K562 (cell line): ENCODE results near the gene FRYL. TPM values are rescaled to one million over a fixed set of nuclear protein-coding genes. Genes with fewer than 3 reads are reported as not detected.

Source experiments
- ATAC-seq: fragments of 200-7000 bp; cut with Tn5 transposase; 3 replicates; pipeline ENCODE4 v1.9.1; 2020; ENCODE audit warnings: moderate library complexity
- BruUV-seq: library from RNA; stranded (reverse); fragments of 400-500 nt; replicated peaks from 2 replicates; lab custom pipeline; 2021; lab: Mats Ljungman, UMichigan
- CTCF ChIA-PET: fragments of 300-600 bp; formaldehyde crosslinking; extraction: SDS; loops from one replicate; lab custom pipeline; 2021; ENCODE audit warnings: low intra/inter-chr PET ratio; lab: Yijun Ruan, JAX
- POLR2A ChIA-PET: fragments of 300-600, 350-650 bp; sonication (Branson Sonifier 250); formaldehyde crosslinking; extraction: SDS; loops from one replicate; lab custom pipeline; 2021; ENCODE audit warnings: antibody characterized with exemption, inconsistent platforms; lab: Yijun Ruan, JAX
- DNase-seq, 4 experiments: peaks; one replicate each; pipeline versions ENCODE4 v3.0.0 to v3.0.0-alpha.2; 2011 to 2018; ENCODE audit warnings: low spot score in 3 of 4, mixed read lengths in 3 of 4; ENCODE audit errors: extremely low read depth in 1 of 4
- FAIRE-seq: peaks from 2 replicates; lab custom pipeline; 2011; peaks lifted over from hg19 to GRCh38; lab: Jason Lieb, UNC
- H2AFZ ChIP-seq: 2 replicates; pipeline ENCODE4 v1.6.0; 2011; ENCODE audit warnings: low read depth, low read length, control low read depth, inconsistent platforms
- H3K27ac ChIP-seq: fragments of 200-600 bp; 3 replicates; pipeline ENCODE4 v1.8.0; 2011; ENCODE audit warnings: low read depth, mild to moderate bottlenecking, control low read depth, inconsistent platforms, low read length, moderate library complexity, mixed read lengths; ENCODE audit errors: extremely low read depth
- H3K27me3 ChIP-seq, 2 experiments: fragments of 300-600 bp in 1 of 2; 2 replicates in 1 of 2; 3 replicates in 1 of 2; pipeline versions ENCODE4 v1.6.0 to v1.8.0; 2011; ENCODE audit warnings: inconsistent platforms in 2 of 2, low read length in 2 of 2, mild to moderate bottlenecking in 1 of 2, mixed read lengths in 1 of 2, moderate library complexity in 1 of 2; ENCODE audit not compliant: control insufficient read depth in 2 of 2, insufficient read depth in 2 of 2
- H3K36me3 ChIP-seq: fragments of 300-600 bp; 3 replicates; pipeline ENCODE4 v1.8.0; 2011; ENCODE audit warnings: mild to moderate bottlenecking, low read length, inconsistent platforms; ENCODE audit not compliant: control insufficient read depth, insufficient read depth
- H3K4me1 ChIP-seq, 2 experiments: fragments of 200-600 bp in 1 of 2; replicated peaks in 1 of 2; 2 replicates in 1 of 2; 3 replicates in 1 of 2; pipeline versions ENCODE4 v1.5.1 to v1.8.0; 2011; ENCODE audit warnings: inconsistent platforms in 2 of 2, low read length in 2 of 2, mild to moderate bottlenecking in 1 of 2, mixed read lengths in 1 of 2, moderate library complexity in 1 of 2; ENCODE audit not compliant: control insufficient read depth in 2 of 2, insufficient read depth in 2 of 2
- H3K4me2 ChIP-seq: 2 replicates; pipeline ENCODE4 v1.6.1; 2011; ENCODE audit warnings: low read length, control low read depth, inconsistent platforms, mixed read lengths; ENCODE audit not compliant: insufficient read depth
- H3K4me3 ChIP-seq: fragments of 200-600 bp; sonication (generic), shearing (Covaris generic); 2 replicates; pipeline ENCODE4 v1.5.1; 2016; ENCODE audit warnings: control low read depth, inconsistent platforms
- H3K79me2 ChIP-seq: fragments of 200-600 bp; 3 replicates; pipeline ENCODE4 v1.8.0; 2011; ENCODE audit warnings: low read length, inconsistent platforms; ENCODE audit not compliant: control insufficient read depth, insufficient read depth
- H3K9ac ChIP-seq, 2 experiments: 2 replicates each; pipeline versions ENCODE4 v1.6.0 to v1.6.1; 2011; ENCODE audit warnings: low read depth in 2 of 2, low read length in 2 of 2, control low read depth in 1 of 2, inconsistent platforms in 1 of 2, mild to moderate bottlenecking in 1 of 2, mixed read lengths in 1 of 2; ENCODE audit not compliant: insufficient read depth in 1 of 2
- H3K9me1 ChIP-seq: one replicate; pipeline ENCODE4 v1.6.0; 2011; ENCODE audit warnings: inconsistent platforms, mild to moderate bottlenecking, low read length, moderate library complexity; ENCODE audit not compliant: control insufficient read depth, insufficient read depth
- H3K9me3 ChIP-seq: replicated peaks from 2 replicates; pipeline ENCODE4 v1.5.1; 2011; ENCODE audit warnings: low read depth, low read length, inconsistent platforms; ENCODE audit not compliant: control insufficient read depth, insufficient read depth
- H4K20me1 ChIP-seq: replicated peaks from 2 replicates; pipeline ENCODE4 v1.6.1; 2011; ENCODE audit warnings: low read length, inconsistent platforms, mixed read lengths; ENCODE audit not compliant: control insufficient read depth, insufficient read depth
- ATF1 ChIP-seq, 2 experiments: fragments of 450-650 bp in 1 of 2; IDR thresholded peaks; 2 replicates each; pipeline ENCODE4 v1.6.1; 2016; ENCODE audit warnings: missing compliant biosample characterization in 1 of 2, missing genetic modification characterization in 1 of 2
- CBX2 ChIP-seq: fragments of 200-600 bp; sonication (generic); IDR thresholded peaks from one replicate; pipeline ENCODE4 v1.6.1; 2012; ENCODE audit warnings: mild to moderate bottlenecking, low read length, inconsistent platforms; ENCODE audit not compliant: insufficient read depth, poor library complexity, severe bottlenecking
- FOXK1 ChIP-seq: sonication (generic); formaldehyde crosslinking; IDR thresholded peaks from 2 replicates; pipeline ENCODE4 v1.8.0; 2022; ENCODE audit warnings: missing genetic modification reagents, mild to moderate bottlenecking, borderline replicate concordance
- KLF6 ChIP-seq: fragments of 250-450 bp; sonication (Bioruptor Pico); IDR thresholded peaks from 2 replicates; pipeline ENCODE4 v1.4.0; 2020; ENCODE audit warnings: mild to moderate bottlenecking, moderate library complexity, borderline replicate concordance
- POU5F1 ChIP-seq: fragments of 150-350 bp; IDR thresholded peaks from 2 replicates; pipeline ENCODE4 v1.6.1; 2014; ENCODE audit warnings: borderline replicate concordance, low read length, low read depth, mild to moderate bottlenecking; ENCODE audit not compliant: partially characterized antibody
- WGBS: fragments of 100-300 bp; shearing (Covaris generic); methylation state at CpG from one replicate; pipeline ENCODE4 v1.1.6; 2016; ENCODE audit warnings: low coverage, mixed read lengths; ENCODE audit not compliant: insufficient coverage; ENCODE audit errors: missing lambda C conversion rate; 5-methylcytosine and 5-hydroxymethylcytosine counted together
- in situ Hi-C: fragments of 300-500 bp; cut with MboI; formaldehyde crosslinking; loops from 4 replicates; pipeline ENCODE4 v1.15.0; 2018; ENCODE audit warnings: inconsistent platforms, mixed read lengths
- intact Hi-C: fragments of 100-400 bp; cut with micrococcal nuclease; formaldehyde crosslinking; loops from 2 replicates; pipeline ENCODE4 v1.14.2; 2022
- polyA plus RNA-seq, 8 experiments: library from polyadenylated mRNA; depleted of rRNA in 4 of 8; stranded (reverse) in 5 of 8; unstranded in 3 of 8; fragments of >200 nt; fragmentation: Nextera tagmentation in 2 of 8; fragmentation: Illumina TruSeq in 1 of 8; extraction: Ambion mirVana in 2 of 8; extraction: Trizol in 1 of 8; gene quantifications; 2 replicates each; pipeline versions ENCODE4 v1.2.1 to v1.2.3, GENCODE V29; 2011 to 2014; ENCODE audit warnings: inconsistent platforms in 1 of 8, missing spikeins in 1 of 8
- total RNA-seq, 7 experiments: library from RNA; depleted of rRNA in 6 of 7; stranded (reverse); fragments of >200 nt in 6 of 7; fragmentation: Illumina TruSeq in 2 of 7; extraction: Trizol in 2 of 7; gene quantifications; 2 replicates each; pipeline versions ENCODE4 v1.2.1 to v1.2.3, GENCODE V29; 2011 to 2021; ENCODE audit warnings: low replicate concordance in 1 of 7
- TF ChIP-seq, protein P1 (sequence below): fragments of 250-450 bp; sonication (Bioruptor Pico); IDR thresholded peaks from 2 replicates; pipeline ENCODE4 v1.8.0; 2021; ENCODE audit warnings: borderline replicate concordance, mild to moderate bottlenecking, moderate library complexity; ENCODE audit not compliant: poor library complexity, severe bottlenecking
- TF ChIP-seq, protein P2 (sequence below), 2 experiments: fragments of 450-650 bp; IDR thresholded peaks; 2 replicates each; pipeline ENCODE4 v1.6.1; 2016; ENCODE audit warnings: mild to moderate bottlenecking in 2 of 2, borderline replicate concordance in 1 of 2, low read depth in 1 of 2, moderate library complexity in 1 of 2
- TF ChIP-seq, protein P3 (sequence below): fragments of 450-650 bp; conservative IDR thresholded peaks from 2 replicates; pipeline ENCODE4 v1.6.1; 2016; ENCODE audit warnings: missing genetic modification characterization, low read depth, mild to moderate bottlenecking, missing compliant biosample characterization, moderate library complexity

Gene FRYL
- total and polyA plus RNA-seq, 9 of the 15 experiments (the other 6 are each of a cell fraction or from before 2014, with no cell fraction given): 7.2 to 34.9 (median 15.9) TPM

DNA sequence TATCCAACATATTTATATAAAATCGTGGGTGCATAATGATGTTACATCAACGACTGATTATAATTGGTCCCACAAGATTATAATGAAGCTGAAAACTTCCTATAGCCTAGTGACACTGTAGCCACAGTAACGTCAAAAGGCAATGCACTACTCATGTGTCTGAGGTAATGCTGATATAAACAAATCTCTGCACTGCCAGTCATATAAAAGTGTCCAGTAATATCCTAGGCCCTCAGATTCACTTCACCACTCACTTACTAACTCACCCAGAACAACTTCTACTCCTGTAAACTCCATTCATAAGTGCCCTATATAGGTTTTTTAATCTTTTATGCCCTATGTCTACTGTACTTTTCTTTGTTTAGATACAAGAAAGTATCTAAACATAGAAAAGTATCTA is 18.8 kb downstream of the FRYL start:
- no peak for DNase-seq
- no peaks in the 10 kb centered on the region; a peak in 1 of 5 replicates for H3K4me1 ChIP-seq
- no peak overlapping the region for H3K9ac ChIP-seq
- H3K36me3 ChIP-seq: no peaks in the 10 kb centered on the region
- TF ChIP-seq, protein P1, sequence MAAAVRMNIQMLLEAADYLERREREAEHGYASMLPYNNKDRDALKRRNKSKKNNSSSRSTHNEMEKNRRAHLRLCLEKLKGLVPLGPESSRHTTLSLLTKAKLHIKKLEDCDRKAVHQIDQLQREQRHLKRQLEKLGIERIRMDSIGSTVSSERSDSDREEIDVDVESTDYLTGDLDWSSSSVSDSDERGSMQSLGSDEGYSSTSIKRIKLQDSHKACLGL (CRISPR knock-in tag): no peak
- TF ChIP-seq, protein P2, sequence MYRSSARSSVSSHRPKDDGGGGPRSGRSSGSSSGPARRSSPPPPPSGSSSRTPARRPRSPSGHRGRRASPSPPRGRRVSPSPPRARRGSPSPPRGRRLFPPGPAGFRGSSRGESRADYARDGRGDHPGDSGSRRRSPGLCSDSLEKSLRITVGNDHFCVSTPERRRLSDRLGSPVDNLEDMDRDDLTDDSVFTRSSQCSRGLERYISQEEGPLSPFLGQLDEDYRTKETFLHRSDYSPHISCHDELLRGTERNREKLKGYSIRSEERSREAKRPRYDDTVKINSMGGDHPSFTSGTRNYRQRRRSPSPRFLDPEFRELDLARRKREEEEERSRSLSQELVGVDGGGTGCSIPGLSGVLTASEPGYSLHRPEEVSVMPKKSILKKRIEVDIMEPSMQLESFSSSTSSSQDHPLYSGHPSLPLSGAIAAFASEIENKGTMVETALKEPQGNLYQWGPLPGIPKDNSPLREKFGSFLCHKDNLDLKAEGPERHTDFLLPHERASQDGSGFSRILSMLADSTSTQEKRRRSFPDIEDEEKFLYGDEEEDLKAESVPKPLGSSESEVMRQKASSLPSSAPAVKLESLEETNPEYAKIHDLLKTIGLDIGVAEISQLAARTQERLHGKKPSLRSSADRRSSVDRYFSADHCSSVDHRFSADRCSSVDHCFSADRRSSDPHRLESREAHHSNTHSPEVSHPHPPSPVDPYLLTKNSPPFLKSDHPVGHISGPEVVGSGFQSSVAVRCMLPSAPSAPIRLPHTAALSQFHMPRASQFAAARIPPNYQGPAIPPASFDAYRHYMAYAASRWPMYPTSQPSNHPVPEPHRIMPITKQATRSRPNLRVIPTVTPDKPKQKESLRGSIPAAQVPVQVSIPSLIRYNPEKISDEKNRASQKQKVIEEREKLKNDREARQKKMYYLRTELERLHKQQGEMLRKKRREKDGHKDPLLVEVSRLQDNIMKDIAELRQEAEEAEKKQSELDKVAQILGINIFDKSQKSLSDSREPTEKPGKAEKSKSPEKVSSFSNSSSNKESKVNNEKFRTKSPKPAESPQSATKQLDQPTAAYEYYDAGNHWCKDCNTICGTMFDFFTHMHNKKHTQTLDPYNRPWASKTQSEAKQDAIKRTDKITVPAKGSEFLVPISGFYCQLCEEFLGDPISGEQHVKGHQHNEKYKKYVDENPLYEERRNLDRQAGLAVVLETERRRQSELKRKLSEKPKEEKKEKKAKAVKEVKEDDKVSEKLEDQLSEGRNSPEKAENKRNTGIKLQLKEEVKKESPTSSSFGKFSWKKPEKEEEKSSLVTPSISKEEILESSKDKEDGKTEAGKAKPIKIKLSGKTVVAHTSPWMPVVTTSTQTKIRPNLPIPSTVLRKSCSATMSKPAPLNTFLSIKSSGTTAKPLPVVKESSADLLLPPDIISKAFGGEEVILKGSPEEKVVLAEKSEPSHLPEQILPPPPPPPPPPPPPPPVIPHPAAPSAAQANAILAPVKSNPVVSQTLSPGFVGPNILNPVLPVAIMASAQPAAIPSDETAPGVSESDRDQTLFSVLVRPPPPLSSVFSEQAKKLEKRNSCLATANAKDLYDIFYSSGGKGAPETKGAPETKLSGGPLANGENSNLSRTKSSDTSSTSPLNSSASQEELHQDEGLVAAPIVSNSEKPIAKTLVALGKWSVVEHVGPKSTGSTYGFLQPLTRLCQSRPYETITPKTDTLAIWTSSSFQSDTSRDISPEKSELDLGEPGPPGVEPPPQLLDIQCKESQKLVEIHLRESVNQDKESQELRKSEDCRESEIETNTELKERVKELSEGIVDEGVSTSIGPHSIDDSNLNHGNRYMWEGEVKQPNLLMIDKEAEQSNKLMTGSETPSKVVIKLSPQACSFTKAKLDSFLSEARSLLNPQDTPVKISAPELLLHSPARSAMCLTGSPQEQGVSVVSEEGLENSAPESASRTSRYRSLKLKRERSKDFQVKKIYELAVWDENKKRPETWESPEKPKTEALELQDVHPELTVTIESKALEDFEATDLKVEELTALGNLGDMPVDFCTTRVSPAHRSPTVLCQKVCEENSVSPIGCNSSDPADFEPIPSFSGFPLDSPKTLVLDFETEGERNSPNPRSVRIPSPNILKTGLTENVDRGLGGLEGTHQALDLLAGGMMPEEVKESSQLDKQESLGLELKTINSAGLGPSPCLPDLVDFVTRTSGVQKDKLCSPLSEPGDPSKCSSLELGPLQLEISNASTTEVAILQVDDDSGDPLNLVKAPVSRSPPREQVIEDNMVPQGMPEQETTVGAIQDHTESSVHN (IDR thresholded peaks at IDR 0.05; ENCODE audit: borderline replicate concordance in 1 of 2, low read depth in 1 of 2): no peak
- no peak for TF ChIP-seq CBX2
- TF ChIP-seq ATF1 (CRISPR knock-in tag; IDR thresholded peaks at IDR 0.05): no peak
- TF ChIP-seq ATF1 (tag; IDR thresholded peaks at IDR 0.05): no peak
- TF ChIP-seq KLF6 (CRISPR knock-in tag): no peak
- TF ChIP-seq, protein P3, sequence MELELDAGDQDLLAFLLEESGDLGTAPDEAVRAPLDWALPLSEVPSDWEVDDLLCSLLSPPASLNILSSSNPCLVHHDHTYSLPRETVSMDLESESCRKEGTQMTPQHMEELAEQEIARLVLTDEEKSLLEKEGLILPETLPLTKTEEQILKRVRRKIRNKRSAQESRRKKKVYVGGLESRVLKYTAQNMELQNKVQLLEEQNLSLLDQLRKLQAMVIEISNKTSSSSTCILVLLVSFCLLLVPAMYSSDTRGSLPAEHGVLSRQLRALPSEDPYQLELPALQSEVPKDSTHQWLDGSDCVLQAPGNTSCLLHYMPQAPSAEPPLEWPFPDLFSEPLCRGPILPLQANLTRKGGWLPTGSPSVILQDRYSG: no peak
- no peak for TF ChIP-seq POU5F1
- TF ChIP-seq FOXK1 (CRISPR knock-in tag): no peak
- intact Hi-C loops: no loop called here
- H3K9me3 ChIP-seq: no peaks in the 10 kb centered on the region
- H3K4me3 ChIP-seq: no peak overlapping the region
- H3K27me3 ChIP-seq: no peaks in the 10 kb centered on the region
- H3K9me1 ChIP-seq: no peaks in the 10 kb centered on the region
- BruUV-seq: no TSS peak
- CTCF ChIA-PET: no interaction called here
- H4K20me1 ChIP-seq: peaks cover 7% of the 10 kb centered on the region; the same call in 1 of the 2 replicates
- no peak overlapping the region for H2AFZ ChIP-seq
- 68% methylated on average over 3 of the region's 3 CpGs for WGBS
- no peak for FAIRE-seq
- H3K79me2 ChIP-seq: peaks cover 52% of the 10 kb centered on the region
- POLR2A ChIA-PET: no interaction called here
- no peak for ATAC-seq
- in situ Hi-C loops: no loop called here
- H3K4me2 ChIP-seq: no peak overlapping the region
- no peak overlapping the region for H3K27ac ChIP-seq
